Measurements from ENCODE around the gene SLC2A10.

DNA sequence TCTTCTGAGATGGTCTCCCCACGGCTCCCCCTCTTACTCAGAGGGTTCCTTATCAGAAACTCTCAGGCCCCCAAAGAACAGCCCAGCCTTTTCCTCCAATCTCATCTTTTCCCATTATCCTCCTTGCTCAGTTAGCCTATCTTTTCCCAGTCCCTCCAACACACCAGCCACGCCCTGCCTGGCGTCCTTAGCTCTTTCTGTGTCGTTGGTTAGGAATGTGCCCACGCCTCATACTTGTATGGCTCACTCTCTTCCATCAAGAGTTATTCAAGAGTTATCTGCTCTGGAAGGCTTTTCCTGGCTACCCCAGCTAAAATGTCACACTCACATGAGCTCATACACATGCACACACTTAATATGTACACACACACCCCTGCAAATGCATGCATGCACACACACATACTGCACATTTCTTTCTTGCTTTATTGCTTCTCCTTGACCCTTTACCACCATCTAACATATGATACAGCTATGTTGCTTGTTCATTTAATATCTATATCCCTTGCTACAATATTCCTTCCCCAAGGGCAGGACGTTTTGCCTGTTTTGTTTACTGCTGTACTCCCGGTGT, 37.6 kb downstream of the SLC2A10 start:
- TF ChIP-seq POLR2A (IDR thresholded peaks at IDR 0.05) = no peak
- TF ChIP-seq, protein P1, sequence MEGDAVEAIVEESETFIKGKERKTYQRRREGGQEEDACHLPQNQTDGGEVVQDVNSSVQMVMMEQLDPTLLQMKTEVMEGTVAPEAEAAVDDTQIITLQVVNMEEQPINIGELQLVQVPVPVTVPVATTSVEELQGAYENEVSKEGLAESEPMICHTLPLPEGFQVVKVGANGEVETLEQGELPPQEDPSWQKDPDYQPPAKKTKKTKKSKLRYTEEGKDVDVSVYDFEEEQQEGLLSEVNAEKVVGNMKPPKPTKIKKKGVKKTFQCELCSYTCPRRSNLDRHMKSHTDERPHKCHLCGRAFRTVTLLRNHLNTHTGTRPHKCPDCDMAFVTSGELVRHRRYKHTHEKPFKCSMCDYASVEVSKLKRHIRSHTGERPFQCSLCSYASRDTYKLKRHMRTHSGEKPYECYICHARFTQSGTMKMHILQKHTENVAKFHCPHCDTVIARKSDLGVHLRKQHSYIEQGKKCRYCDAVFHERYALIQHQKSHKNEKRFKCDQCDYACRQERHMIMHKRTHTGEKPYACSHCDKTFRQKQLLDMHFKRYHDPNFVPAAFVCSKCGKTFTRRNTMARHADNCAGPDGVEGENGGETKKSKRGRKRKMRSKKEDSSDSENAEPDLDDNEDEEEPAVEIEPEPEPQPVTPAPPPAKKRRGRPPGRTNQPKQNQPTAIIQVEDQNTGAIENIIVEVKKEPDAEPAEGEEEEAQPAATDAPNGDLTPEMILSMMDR (IDR thresholded peaks at IDR 0.05) = no peak

Data from lower leg skin (tissue), 3 donors.